Measurements from ENCODE around the gene ZNF470.

The ZNF470 gene

GRCh38 chr19:56567274-56568120 is at the start of gene ZNF470:
ZNF470 (plus strand) TSS chr19:56567468; CDS start chr19:56570312, 2,844 bp downstream.
- DNase-seq (ENCODE audit: extremely low read depth in 1 of 2, low read depth in 1 of 2), result peak; percentile 66 to 83

DNA sequence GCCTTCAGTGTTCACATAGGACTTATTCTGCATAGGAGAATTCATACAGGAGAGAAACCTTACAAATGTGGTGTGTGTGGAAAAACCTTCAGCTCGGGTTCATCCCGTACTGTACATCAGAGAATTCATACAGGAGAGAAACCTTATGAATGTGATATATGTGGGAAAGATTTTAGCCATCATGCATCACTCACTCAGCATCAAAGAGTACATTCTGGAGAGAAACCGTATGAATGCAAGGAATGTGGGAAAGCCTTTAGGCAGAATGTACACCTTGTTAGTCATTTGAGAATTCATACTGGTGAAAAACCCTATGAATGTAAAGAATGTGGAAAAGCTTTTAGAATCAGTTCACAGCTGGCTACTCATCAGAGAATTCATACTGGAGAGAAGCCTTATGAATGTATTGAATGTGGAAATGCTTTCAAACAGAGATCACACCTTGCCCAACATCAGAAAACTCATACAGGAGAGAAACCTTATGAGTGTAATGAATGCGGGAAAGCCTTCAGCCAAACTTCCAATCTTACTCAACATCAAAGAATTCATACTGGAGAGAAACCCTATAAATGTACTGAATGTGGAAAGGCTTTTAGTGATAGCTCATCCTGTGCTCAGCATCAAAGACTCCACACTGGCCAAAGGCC is 41.9 kb upstream of the ZNF470 start:
- DNase-seq (ENCODE audit: extremely low read depth in 1 of 2, low read depth in 1 of 2), result no peak

- no peak for DNase-seq (ENCODE audit: extremely low read depth in 1 of 2, low read depth in 1 of 2)
Measured at GRCh38 chr19:56537442-56537841, 29.8 kb upstream of the ZNF470 start.

DNA sequence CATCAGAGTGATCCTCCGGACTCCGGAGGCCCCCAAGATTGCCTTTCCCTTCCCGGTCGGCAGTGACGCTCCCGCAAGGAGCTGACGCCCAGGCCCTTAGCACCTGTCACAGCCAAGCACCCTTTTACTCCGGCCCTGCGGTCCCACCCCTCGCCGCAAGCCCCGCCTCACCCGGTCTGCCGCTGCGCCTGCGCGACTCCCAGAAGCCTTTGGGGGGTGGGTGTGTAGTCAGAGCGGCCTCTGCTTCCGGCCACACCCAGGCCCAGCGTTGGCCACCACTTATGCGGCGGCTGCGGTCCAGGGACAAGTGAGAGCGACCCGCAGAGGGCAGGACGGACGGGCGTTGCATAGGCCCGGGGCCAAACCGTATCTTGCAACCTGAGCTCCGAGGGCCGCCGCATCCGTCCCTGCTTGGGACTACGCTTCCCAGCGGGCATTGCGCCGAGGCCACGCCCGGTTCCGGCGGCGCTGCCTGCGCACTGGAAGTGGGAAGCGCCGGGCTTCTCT is 29.0 kb upstream of the ZNF470 start:
- DNase-seq (ENCODE audit: extremely low read depth in 1 of 2, low read depth in 1 of 2), result peak; percentile 64 to 82

GRCh38 chr19:56538761-56539263 is 28.5 kb upstream of the ZNF470 start, which contains the start of gene ZFP28:
ZFP28 (plus strand) TSS chr19:56538948; CDS start chr19:56539019, 71 bp downstream.
- peak in 1 of 2 donors; percentile 62 for DNase-seq (ENCODE audit: extremely low read depth in 1 of 2, low read depth in 1 of 2)

DNA sequence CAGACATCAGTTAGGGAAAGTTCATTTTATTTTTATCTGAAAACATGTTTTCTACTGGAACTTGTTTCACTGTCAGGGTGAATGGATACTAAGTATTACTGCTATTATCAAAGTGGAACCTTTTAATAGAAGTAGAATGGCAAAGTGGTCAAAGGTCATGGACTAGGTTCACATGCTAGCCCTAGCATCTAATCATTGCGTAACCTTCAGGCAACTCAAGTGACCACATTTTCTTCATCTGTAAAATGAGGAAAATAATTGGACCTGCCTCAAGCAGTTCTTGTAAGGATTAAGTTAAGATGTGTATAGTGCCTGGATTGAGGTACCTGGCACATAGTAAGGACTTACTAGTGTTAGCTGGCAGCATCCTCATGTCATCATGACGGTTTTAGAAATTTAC is 23.5 kb upstream of the ZNF470 start:
- DNase-seq (ENCODE audit: extremely low read depth in 1 of 2, low read depth in 1 of 2), result no peak

GRCh38 chr19:56547535-56547934 is 19.7 kb upstream of the ZNF470 start:
- DNase-seq (ENCODE audit: extremely low read depth in 1 of 2, low read depth in 1 of 2), result no peak

- DNase-seq (ENCODE audit: extremely low read depth in 1 of 2, low read depth in 1 of 2), result no peak
Measured at GRCh38 chr19:56554272-56554869, 12.9 kb upstream of the ZNF470 start.

GRCh38 chr19:56562766-56563165 is 4.5 kb upstream of the ZNF470 start:
- DNase-seq (ENCODE audit: extremely low read depth in 1 of 2, low read depth in 1 of 2), result no peak

GRCh38 chr19:56566904-56567273 is 379 bp upstream of the ZNF470 start:
- peak; percentile 5 to 12 for DNase-seq (ENCODE audit: extremely low read depth in 1 of 2, low read depth in 1 of 2)

GRCh38 chr19:56572589-56572988 is 5.3 kb downstream of the ZNF470 start:
- DNase-seq (ENCODE audit: extremely low read depth in 1 of 2, low read depth in 1 of 2), result no peak

DNA sequence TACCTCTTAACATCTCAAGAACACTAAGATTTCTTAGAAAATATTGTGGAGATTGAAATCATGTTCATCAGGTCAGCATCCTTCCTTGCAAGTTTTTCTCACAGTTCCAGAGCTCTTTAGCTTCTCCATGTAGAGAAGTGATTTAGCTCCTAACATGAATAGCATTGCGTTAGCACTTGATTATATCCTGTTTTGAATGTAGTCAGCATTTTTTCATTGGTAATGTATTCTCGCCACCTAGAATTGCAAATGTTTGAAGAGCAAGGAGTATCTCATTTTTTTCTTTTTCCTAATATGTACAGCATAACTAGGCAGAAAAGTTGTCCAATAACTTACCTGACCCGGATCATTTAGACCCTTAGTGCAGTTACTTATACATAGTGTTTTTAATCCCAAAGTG is 6.6 kb downstream of the ZNF470 start:
- no peak for DNase-seq (ENCODE audit: extremely low read depth in 1 of 2, low read depth in 1 of 2)

DNA sequence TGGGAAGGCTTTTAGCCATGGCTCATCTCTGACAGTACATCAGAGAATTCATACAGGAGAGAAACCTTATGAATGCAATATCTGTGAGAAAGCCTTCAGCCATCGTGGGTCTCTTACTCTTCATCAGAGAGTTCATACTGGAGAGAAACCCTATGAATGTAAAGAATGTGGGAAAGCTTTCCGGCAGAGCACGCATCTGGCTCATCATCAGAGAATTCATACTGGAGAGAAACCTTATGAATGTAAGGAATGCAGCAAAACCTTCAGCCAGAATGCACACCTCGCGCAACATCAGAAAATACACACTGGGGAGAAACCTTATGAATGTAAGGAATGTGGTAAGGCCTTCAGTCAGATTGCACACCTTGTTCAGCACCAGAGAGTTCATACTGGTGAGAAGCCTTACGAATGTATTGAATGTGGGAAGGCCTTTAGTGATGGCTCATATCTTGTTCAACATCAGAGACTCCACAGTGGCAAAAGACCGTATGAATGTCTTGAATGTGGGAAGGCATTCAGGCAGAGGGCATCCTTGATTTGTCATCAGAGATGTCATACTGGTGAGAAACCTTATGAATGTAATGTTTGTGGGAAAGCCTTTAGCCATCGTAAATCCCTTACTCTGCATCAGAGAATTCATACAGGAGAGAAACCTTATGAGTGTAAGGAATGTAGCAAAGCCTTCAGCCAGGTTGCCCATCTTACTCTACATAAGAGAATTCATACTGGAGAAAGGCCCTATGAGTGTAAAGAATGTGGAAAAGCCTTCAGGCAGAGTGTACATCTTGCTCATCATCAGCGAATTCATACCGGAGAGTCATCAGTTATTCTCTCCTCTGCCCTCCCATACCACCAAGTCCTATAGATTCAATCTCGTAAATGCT is 10.7 kb downstream of the ZNF470 start:
- no peak for DNase-seq (ENCODE audit: extremely low read depth in 1 of 2, low read depth in 1 of 2)

GRCh38 chr19:56594446-56594782 is 27.1 kb downstream of the ZNF470 start:
- no peak for DNase-seq (ENCODE audit: extremely low read depth in 1 of 2, low read depth in 1 of 2)

- DNase-seq (ENCODE audit: extremely low read depth in 1 of 2, low read depth in 1 of 2), result peak; percentile 75 to 81
Measured at GRCh38 chr19:56594783-56595547, 27.7 kb downstream of the ZNF470 start, which contains the start of gene ZNF71. ZNF71 (plus strand) TSS chr19:56595302; CDS start chr19:56601559, 6,257 bp downstream.

GRCh38 chr19:56595548-56595899 is 28.3 kb downstream of the ZNF470 start:
- no peak for DNase-seq (ENCODE audit: extremely low read depth in 1 of 2, low read depth in 1 of 2)

DNA sequence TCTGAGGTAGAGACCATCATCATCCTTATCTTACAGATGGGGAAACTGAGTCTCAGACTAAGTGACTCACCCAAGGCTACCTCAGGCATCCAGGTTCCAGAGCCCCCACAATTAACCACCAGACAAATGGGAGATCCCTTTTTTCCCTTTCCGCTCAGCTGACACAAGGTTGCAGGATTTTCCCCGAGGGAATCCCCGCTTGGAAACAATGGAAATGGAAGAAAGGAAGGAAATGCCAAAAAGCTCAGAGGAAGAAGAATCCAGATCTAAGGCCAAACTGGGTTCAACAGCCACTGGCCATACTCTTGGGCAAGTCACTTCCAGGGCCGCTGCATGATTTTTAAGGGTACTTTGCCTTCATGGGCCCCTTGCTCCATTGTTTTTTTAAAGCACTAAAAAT is 29.4 kb downstream of the ZNF470 start:
- DNase-seq (ENCODE audit: extremely low read depth in 1 of 2, low read depth in 1 of 2), result no peak

GRCh38 chr19:56597696-56598095 is 30.4 kb downstream of the ZNF470 start:
- no peak for DNase-seq (ENCODE audit: extremely low read depth in 1 of 2, low read depth in 1 of 2)

- DNase-seq (ENCODE audit: extremely low read depth in 1 of 2, low read depth in 1 of 2), result no peak
Measured at GRCh38 chr19:56601375-56601774, 34.1 kb downstream of the ZNF470 start.

DNA sequence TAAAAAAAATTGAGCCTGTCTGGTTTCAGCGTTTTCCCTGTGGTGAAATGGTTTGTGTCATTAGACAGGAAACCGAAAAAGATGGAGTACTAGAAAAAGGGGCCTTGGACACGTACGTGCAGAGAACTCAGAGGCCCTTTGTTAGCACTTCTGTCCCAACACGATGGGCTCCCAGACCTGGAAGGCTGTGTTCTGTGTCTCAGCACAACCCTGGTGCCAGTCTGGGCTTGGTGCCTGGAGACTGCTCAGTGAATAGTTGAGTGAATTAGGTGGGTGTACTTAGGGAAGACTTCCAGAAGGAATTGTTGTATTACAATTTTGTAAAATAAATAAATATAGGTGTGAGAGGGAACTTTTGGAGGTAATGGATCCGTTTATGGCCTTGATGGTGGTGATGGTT is 36.6 kb downstream of the ZNF470 start:
- DNase-seq (ENCODE audit: extremely low read depth in 1 of 2, low read depth in 1 of 2), result no peak

Measured in stimulated activated CD8-positive, alpha-beta memory T cell treated with anti-CD3 and anti-CD28 coated beads, Interleukin-7, amount 100 ng/mL, for 48 hours (primary cell).